H1 (cell line): ENCODE data around the gene MAST1. TPM values are rescaled to one million over a fixed set of nuclear protein-coding genes. Genes with fewer than 3 reads are reported as not detected.

Experiments used
- CTCF ChIA-PET: fragments of 300-600 bp; sonication (Branson Sonifier 250); formaldehyde crosslinking; loops from one replicate; lab custom pipeline; 2021; ENCODE audit not compliant: partially characterized antibody; lab: Charles Lee
- POLR2A ChIA-PET: fragments of 300-600 bp; sonication (Branson Sonifier 250); formaldehyde crosslinking; loops from one replicate; lab custom pipeline; 2021; ENCODE audit warnings: inconsistent platforms; ENCODE audit not compliant: partially characterized antibody; lab: Charles Lee
- DNase-seq, 2 experiments: peaks; one replicate each; pipeline versions ENCODE4 v3.0.0 to v3.0.0-alpha.2; 2010 to 2022; ENCODE audit warnings: low spot score in 2 of 2, low read depth in 1 of 2, mixed read lengths in 1 of 2
- FAIRE-seq: peaks from 2 replicates; lab custom pipeline; 2011; peaks lifted over from hg19 to GRCh38; lab: Jason Lieb, UNC
- H2AFZ ChIP-seq: 2 replicates; pipeline ENCODE4 v1.8.1; 2012; ENCODE audit warnings: low read length, inconsistent platforms
- H2AK5ac ChIP-seq: 2 replicates; pipeline ENCODE4 v1.6.1; 2013; ENCODE audit warnings: low read depth, low read length
- H2BK120ac ChIP-seq: replicated peaks from 2 replicates; pipeline ENCODE3; 2013; ENCODE audit warnings: low read depth, low read length, inconsistent platforms
- H2BK12ac ChIP-seq: 2 replicates; pipeline ENCODE4 v1.6.1; 2013; ENCODE audit warnings: low read depth, low read length
- H2BK15ac ChIP-seq: 2 replicates; pipeline ENCODE4 v1.6.1; 2013; ENCODE audit warnings: low read length
- H2BK20ac ChIP-seq: 2 replicates; pipeline ENCODE4 v1.6.1; 2013; ENCODE audit warnings: low read length
- H2BK5ac ChIP-seq: 2 replicates; pipeline ENCODE4 v1.6.1; 2013; ENCODE audit warnings: low read depth, low read length
- H3K14ac ChIP-seq: 2 replicates; pipeline ENCODE4 v1.6.1; 2013; ENCODE audit warnings: inconsistent platforms; ENCODE audit not compliant: insufficient read length
- H3K18ac ChIP-seq: 2 replicates; pipeline ENCODE4 v1.6.1; 2013; ENCODE audit warnings: low read length; ENCODE audit errors: extremely low read depth
- H3K23ac ChIP-seq: 2 replicates; pipeline ENCODE4 v1.6.1; 2013; ENCODE audit warnings: inconsistent platforms; ENCODE audit not compliant: insufficient read length
- H3K23me2 ChIP-seq: 2 replicates; pipeline ENCODE4 v1.6.1; 2013; ENCODE audit warnings: low read depth, low read length
- H3K27ac ChIP-seq: 2 replicates; pipeline ENCODE4 v1.6.1; 2011; ENCODE audit warnings: low read depth, low read length, inconsistent platforms
- H3K27me3 ChIP-seq, 4 experiments: replicated peaks in 1 of 4; 1 replicate in 1 of 4; 2 replicates in 3 of 4; pipeline versions ENCODE4 v1.6.1 to v1.8.1; 2011 to 2013; ENCODE audit warnings: low read length in 3 of 4, mild to moderate bottlenecking in 3 of 4, inconsistent platforms in 2 of 4, mixed read lengths in 2 of 4, moderate library complexity in 1 of 4; ENCODE audit not compliant: control insufficient read depth in 3 of 4, insufficient read depth in 3 of 4; ENCODE audit errors: extremely low read depth in 1 of 4
- H3K36me3 ChIP-seq, 4 experiments: 2 replicates each; pipeline versions ENCODE4 v1.6.1 to v1.8.1; 2011 to 2013; ENCODE audit warnings: mild to moderate bottlenecking in 4 of 4, low read length in 3 of 4, moderate library complexity in 2 of 4, control low read depth in 1 of 4, inconsistent platforms in 1 of 4; ENCODE audit not compliant: insufficient read depth in 4 of 4, control insufficient read depth in 2 of 4
- H3K4ac ChIP-seq: replicated peaks from 2 replicates; pipeline ENCODE3; 2013; ENCODE audit warnings: low read length, low read depth, mixed read lengths, inconsistent platforms; ENCODE audit not compliant: insufficient read length
- H3K4me1 ChIP-seq, 4 experiments: replicated peaks in 1 of 4; 1 replicate in 1 of 4; 2 replicates in 3 of 4; pipeline versions ENCODE4 v1.6.1 to v1.8.1; 2011 to 2013; ENCODE audit warnings: low read length in 3 of 4, inconsistent platforms in 2 of 4, mixed read lengths in 1 of 4; ENCODE audit not compliant: insufficient read depth in 4 of 4, control insufficient read depth in 3 of 4
- H3K4me2 ChIP-seq, 2 experiments: 2 replicates each; pipeline versions ENCODE4 v1.6.1 to v1.8.1; 2011 to 2013; ENCODE audit warnings: low read depth in 2 of 2, low read length in 2 of 2, control low read depth in 1 of 2, inconsistent platforms in 1 of 2, mild to moderate bottlenecking in 1 of 2; ENCODE audit not compliant: insufficient read depth in 1 of 2
- H3K4me3 ChIP-seq, 4 experiments: fragments of 200-600, 300-600 bp in 1 of 4; sonication (generic), shearing (Covaris generic), sonication (Bioruptor Twin) in 1 of 4; 2 replicates each; pipeline versions ENCODE4 v1.5.1 to v1.8.1; 2011 to 2016; ENCODE audit warnings: low read length in 4 of 4, low read depth in 3 of 4, control low read depth in 2 of 4, inconsistent platforms in 2 of 4, mild to moderate bottlenecking in 2 of 4, mixed read lengths in 1 of 4, moderate library complexity in 1 of 4; ENCODE audit not compliant: insufficient read depth in 2 of 4; ENCODE audit errors: extremely low read depth in 1 of 4
- H3K56ac ChIP-seq: replicated peaks from 2 replicates; pipeline ENCODE3; 2013; ENCODE audit warnings: low read depth, mild to moderate bottlenecking, mixed read lengths, low read length, inconsistent platforms; ENCODE audit not compliant: insufficient read length
- H3K79me1 ChIP-seq: 2 replicates; pipeline ENCODE4 v1.6.1; 2013; ENCODE audit warnings: low read depth, low read length, control low read depth
- H3K79me2 ChIP-seq, 2 experiments: 2 replicates each; pipeline versions ENCODE4 v1.6.1 to v1.8.1; 2012 to 2013; ENCODE audit warnings: low read length in 2 of 2, mild to moderate bottlenecking in 2 of 2, inconsistent platforms in 1 of 2; ENCODE audit not compliant: insufficient read depth in 2 of 2, control insufficient read depth in 1 of 2
- H3K9ac ChIP-seq, 4 experiments: replicated peaks in 1 of 4; 1 replicate in 1 of 4; 2 replicates in 3 of 4; pipeline versions ENCODE4 v1.6.1 to v1.8.1; 2011 to 2013; ENCODE audit warnings: low read depth in 3 of 4, low read length in 3 of 4, control low read depth in 2 of 4, mild to moderate bottlenecking in 2 of 4, moderate library complexity in 2 of 4, inconsistent platforms in 1 of 4; ENCODE audit errors: extremely low read depth in 1 of 4
- H3K9me3 ChIP-seq, 2 experiments: 2 replicates each; pipeline versions ENCODE4 v1.6.1 to v1.8.1; 2012 to 2013; ENCODE audit warnings: mild to moderate bottlenecking in 2 of 2, moderate library complexity in 2 of 2, control low read depth in 1 of 2, inconsistent platforms in 1 of 2, low read depth in 1 of 2, low read length in 1 of 2, mixed read lengths in 1 of 2; ENCODE audit not compliant: insufficient read depth in 2 of 2
- H4K20me1 ChIP-seq, 2 experiments: replicated peaks in 1 of 2; 2 replicates each; pipeline versions ENCODE3 to v1.8.1; 2011 to 2013; ENCODE audit warnings: inconsistent platforms in 2 of 2, low read length in 2 of 2, mild to moderate bottlenecking in 1 of 2; ENCODE audit not compliant: insufficient read depth in 2 of 2, control insufficient read depth in 1 of 2
- H4K5ac ChIP-seq: 2 replicates; pipeline ENCODE4 v1.6.1; 2013; ENCODE audit warnings: low read length, low read depth, mixed read lengths, inconsistent platforms; ENCODE audit not compliant: insufficient read length
- H4K8ac ChIP-seq: 2 replicates; pipeline ENCODE4 v1.8.0; 2013; ENCODE audit warnings: mild to moderate bottlenecking, moderate library complexity, low read length, inconsistent platforms; ENCODE audit not compliant: insufficient read depth; ENCODE audit errors: extremely low read depth
- H4K91ac ChIP-seq: replicated peaks from 2 replicates; pipeline ENCODE3; 2013; ENCODE audit warnings: low read length, mixed read lengths, inconsistent platforms; ENCODE audit not compliant: insufficient read length
- ATF2 ChIP-seq: IDR thresholded peaks from 2 replicates; pipeline ENCODE4 v1.6.1; 2012; ENCODE audit warnings: low read length, inconsistent platforms
- EP300 ChIP-seq, 2 experiments: IDR thresholded peaks; 1 replicate in 1 of 2; 2 replicates in 1 of 2; pipeline ENCODE4 v1.6.1; 2011 to 2012; ENCODE audit warnings: low read depth in 2 of 2, low read length in 2 of 2, mild to moderate bottlenecking in 2 of 2, borderline replicate concordance in 1 of 2, inconsistent platforms in 1 of 2, moderate library complexity in 1 of 2
- HDAC2 ChIP-seq, 2 experiments: fragments of 300-600 bp in 1 of 2; sonication (generic) in 1 of 2; IDR thresholded peaks; 2 replicates each; pipeline ENCODE4 v1.6.1; 2011 to 2012; ENCODE audit warnings: low read depth in 2 of 2, low read length in 2 of 2, mild to moderate bottlenecking in 2 of 2, moderate library complexity in 2 of 2, borderline replicate concordance in 1 of 2, inconsistent platforms in 1 of 2
- HDAC6 ChIP-seq: IDR thresholded peaks from one replicate; pipeline ENCODE4 v1.7.1; 2012; ENCODE audit warnings: low read depth, mild to moderate bottlenecking, inconsistent platforms, low read length, moderate library complexity
- MAX ChIP-seq: IDR thresholded peaks from 2 replicates; pipeline ENCODE4 v1.6.1; 2012; ENCODE audit warnings: inconsistent platforms
- NANOG ChIP-seq: IDR thresholded peaks from 2 replicates; pipeline ENCODE4 v1.6.1; 2011; ENCODE audit warnings: low read length, low read depth, mild to moderate bottlenecking, inconsistent platforms; ENCODE audit not compliant: insufficient read depth, poor library complexity, severe bottlenecking
- PHF8 ChIP-seq: fragments of 200-600 bp; sonication (generic); conservative IDR thresholded peaks from 2 replicates; pipeline ENCODE4 v1.7.1; 2012; ENCODE audit warnings: low read depth, mild to moderate bottlenecking, inconsistent platforms, low read length, moderate library complexity
- SAP30 ChIP-seq: fragments of 300-600 bp; sonication (generic); IDR thresholded peaks from 2 replicates; pipeline ENCODE4 v1.7.1; 2012; ENCODE audit warnings: low read length, moderate library complexity, mild to moderate bottlenecking, inconsistent platforms; ENCODE audit not compliant: insufficient read depth, insufficient replicate concordance
- TAF7 ChIP-seq: optimal IDR thresholded peaks from 2 replicates; pipeline ENCODE3; 2011; ENCODE audit warnings: low read depth, mild to moderate bottlenecking, inconsistent platforms, low read length, moderate library complexity, borderline replicate concordance
- ZNF274 ChIP-seq: IDR thresholded peaks from 2 replicates; pipeline ENCODE4 v1.7.0; 2012; ENCODE audit warnings: low read length, borderline replicate concordance; ENCODE audit errors: extremely low read depth
- WGBS, 2 experiments: shearing (Covaris generic) in 1 of 2; methylation state at CpG; one replicate each; pipeline versions ENCODE4 v1.1.6 to v1.1.7; 2013 to 2015; ENCODE audit warnings: low lambda C conversion rate in 2 of 2, mixed read lengths in 2 of 2, inconsistent platforms in 1 of 2, low coverage in 1 of 2, missing lambda C conversion rate in 1 of 2; ENCODE audit not compliant: insufficient replicate concordance in 2 of 2, insufficient coverage in 1 of 2, insufficient read length in 1 of 2; ENCODE audit errors: extremely low coverage in 1 of 2, missing lambda C conversion rate in 1 of 2; 5-methylcytosine and 5-hydroxymethylcytosine counted together
- polyA plus RNA-seq, 7 experiments: library from polyadenylated mRNA; depleted of rRNA in 3 of 7; stranded (reverse) in 5 of 7; unstranded in 2 of 7; fragments of >200 nt in 5 of 7; fragments of 200-250 nt in 2 of 7; gene quantifications; 1 replicate in 5 of 7; 2 replicates in 1 of 7; 4 replicates in 1 of 7; pipeline versions ENCODE4 v1.2.1 to v1.2.3, GENCODE V29; 2011 to 2013; ENCODE audit warnings: missing spikeins in 2 of 7, mixed read lengths in 2 of 7
- total RNA-seq: library from RNA; stranded (reverse); fragmentation: NEBNext Ultra II Directional; extraction: Animal tissue kit (Norgen Biotek cat#: 25700); gene quantifications from 2 replicates; pipeline ENCODE4 v1.2.1, GENCODE V29; 2021

Gene MAST1
- total and polyA plus RNA-seq, 2 of the 8 experiments (the other 6 are each of a cell fraction or from before 2014, with no cell fraction given), result 15.6 to 28.3 TPM

GRCh38 chr19:12875086-12875485 is 36.8 kb downstream of the MAST1 start:
- WGBS, 2 experiments, result 96% methylated on average over 6 of the region's 6 CpGs; no CpG with 5 or more reads in 1 of the 2 experiments
- no peak overlapping the region for H3K4ac ChIP-seq
- CTCF ChIA-PET, result interaction anchor here (2.1 kb wide), 1 partner anchor 28 kb away, joined by 8 read pairs; no protein-coding TSS in a partner anchor
- no peak for TF ChIP-seq HDAC6
- TF ChIP-seq SAP30, result no peak
- no peak for TF ChIP-seq ATF2
- no peak for TF ChIP-seq ZNF274
- TF ChIP-seq PHF8, result no peak
- TF ChIP-seq MAX, result no peak
- no peak for TF ChIP-seq TAF7
- no peak for TF ChIP-seq NANOG
- no peak for TF ChIP-seq HDAC2 (IDR thresholded peaks at IDR 0.05; ENCODE audit: borderline replicate concordance in 1 of 2, low read depth in 2 of 2, low read length in 2 of 2)
- no peak for TF ChIP-seq EP300 (IDR thresholded peaks at IDR 0.05; ENCODE audit: borderline replicate concordance in 1 of 2, low read depth in 2 of 2, low read length in 2 of 2)

More at GRCh38 chr19:12875086-12875485, 36.8 kb downstream of the MAST1 start:
- Histone ChIP-seq H2BK12ac (no peak overlapping the region), H3K9me3 (peaks cover 0 to 5% of the 10 kb centered on the region in 2 experiments; a peak in 1 of 4 replicates), H4K20me1 (peaks cover 0 to 2% of the 10 kb centered on the region in 2 experiments), H3K23ac (no peak overlapping the region), H4K91ac (no peak overlapping the region), H3K27me3 (no peaks in the 10 kb centered on the region), H2AFZ (no peak overlapping the region), H4K8ac (no peak overlapping the region), H3K14ac (no peak overlapping the region), H3K23me2 (no peaks in the 10 kb centered on the region), H2BK5ac (no peak overlapping the region), H2AK5ac (no peak overlapping the region), H2BK15ac (no peak overlapping the region), H3K27ac (no peak overlapping the region), H4K5ac (no peak overlapping the region), H3K79me2 (no peaks in the 10 kb centered on the region), H3K36me3 (peaks cover 2 to 29% (median 14%) of the 10 kb centered on the region in 4 experiments), H3K4me2 (no peak overlapping the region), H3K79me1 (no peaks in the 10 kb centered on the region), H3K9ac (no peak overlapping the region), H3K18ac (no peak overlapping the region), H3K4me3 (no peak overlapping the region), H3K4me1 (no peaks in the 10 kb centered on the region), H3K56ac (no peak overlapping the region), H2BK20ac (no peak overlapping the region), H2BK120ac (no peak overlapping the region)
- no peak for DNase-seq
- FAIRE-seq, result no peak
- POLR2A ChIA-PET, result interaction anchor here (0.6 to 7.1 kb wide), 5 partner anchors 10 to 105 kb away, joined by 3 to 34 read pairs (median 6); no protein-coding TSS in a partner anchor
